GM08714 (cell line): ENCODE data around the gene CSF3.

ENCODE experiments used
- H3K4me3 ChIP-seq: fragments of 200-500 bp; sonication (Bioruptor generic); 2 replicates; pipeline ENCODE4 v1.5.1; 2014; ENCODE audit warnings: mild to moderate bottlenecking, low read length, inconsistent platforms
- ZNF274 ChIP-seq: IDR thresholded peaks from 2 replicates; pipeline ENCODE4 v1.6.1; 2012; ENCODE audit warnings: mild to moderate bottlenecking, low read depth, low read length

The CSF3 gene

DNA sequence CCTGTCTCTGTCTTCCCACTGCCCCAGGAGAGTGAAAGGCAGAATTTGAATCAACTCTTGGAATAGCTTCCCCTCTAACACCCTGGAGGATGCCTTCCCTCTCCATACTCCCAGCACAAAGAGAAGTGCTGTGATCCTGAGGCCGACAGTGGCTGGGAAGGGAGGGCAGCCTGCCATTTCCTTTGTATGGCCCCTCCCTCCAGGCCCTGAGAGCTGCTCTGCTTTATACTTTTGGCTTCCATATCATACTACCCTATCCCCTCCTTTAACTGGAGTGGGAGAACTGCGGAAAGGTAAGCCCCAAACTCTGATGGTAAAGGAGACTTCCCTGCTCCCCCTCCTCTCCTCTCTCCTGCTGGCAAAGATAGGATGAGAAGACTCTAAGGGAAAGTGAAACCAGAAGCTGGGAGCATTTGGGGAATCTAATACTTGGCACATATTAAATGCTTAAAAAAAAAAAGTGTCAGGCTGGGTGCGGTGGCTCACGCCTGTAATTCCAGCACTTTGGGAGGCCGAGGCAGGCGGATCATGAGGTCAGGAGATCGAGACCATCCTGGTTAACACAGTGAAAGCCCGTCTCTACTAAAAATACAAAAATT is 43.0 kb downstream of the CSF3 start:
- TF ChIP-seq ZNF274: no peak
- no peak overlapping the region for H3K4me3 ChIP-seq

GRCh38 chr17:40058865-40059264 is 43.6 kb downstream of the CSF3 start:
- no peak overlapping the region for H3K4me3 ChIP-seq
- no peak for TF ChIP-seq ZNF274

DNA sequence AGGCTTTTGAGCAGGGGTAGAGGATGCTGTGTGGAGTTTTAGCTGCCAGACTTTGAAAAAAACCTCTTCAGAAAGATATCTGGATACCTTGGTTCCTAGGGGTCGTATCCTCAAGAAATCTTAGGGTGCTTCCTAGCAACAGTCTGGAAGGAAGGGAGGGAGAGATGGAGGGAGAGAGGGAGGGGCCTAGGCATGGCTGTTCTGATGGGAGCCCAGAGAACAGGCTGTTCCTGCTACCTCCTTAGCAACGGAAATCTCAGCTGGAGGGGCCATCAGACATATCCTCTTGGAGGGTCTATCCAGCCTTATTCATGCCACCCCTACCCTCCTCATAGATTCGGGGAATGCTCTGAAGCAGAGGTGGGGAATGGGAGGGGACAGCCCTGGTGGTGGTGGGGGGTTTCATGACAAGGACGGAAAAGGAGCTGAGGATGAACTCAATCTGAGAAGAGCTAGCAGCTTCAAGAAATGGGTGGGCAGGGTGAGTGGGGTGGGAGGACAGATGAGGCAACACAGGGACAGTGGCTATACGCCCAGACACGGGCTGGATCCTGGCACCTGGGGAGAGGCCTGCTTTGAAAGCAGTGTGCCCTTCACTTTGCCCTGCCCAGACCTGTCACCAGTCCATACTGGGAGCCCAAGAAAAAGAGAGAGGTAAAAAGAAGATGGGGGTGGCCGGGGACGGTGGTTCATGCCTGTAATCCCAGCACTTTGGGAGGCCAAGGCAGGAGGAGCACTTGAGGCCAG is 44.7 kb downstream of the CSF3 start:
- no peak overlapping the region for H3K4me3 ChIP-seq
- TF ChIP-seq ZNF274: no peak

DNA sequence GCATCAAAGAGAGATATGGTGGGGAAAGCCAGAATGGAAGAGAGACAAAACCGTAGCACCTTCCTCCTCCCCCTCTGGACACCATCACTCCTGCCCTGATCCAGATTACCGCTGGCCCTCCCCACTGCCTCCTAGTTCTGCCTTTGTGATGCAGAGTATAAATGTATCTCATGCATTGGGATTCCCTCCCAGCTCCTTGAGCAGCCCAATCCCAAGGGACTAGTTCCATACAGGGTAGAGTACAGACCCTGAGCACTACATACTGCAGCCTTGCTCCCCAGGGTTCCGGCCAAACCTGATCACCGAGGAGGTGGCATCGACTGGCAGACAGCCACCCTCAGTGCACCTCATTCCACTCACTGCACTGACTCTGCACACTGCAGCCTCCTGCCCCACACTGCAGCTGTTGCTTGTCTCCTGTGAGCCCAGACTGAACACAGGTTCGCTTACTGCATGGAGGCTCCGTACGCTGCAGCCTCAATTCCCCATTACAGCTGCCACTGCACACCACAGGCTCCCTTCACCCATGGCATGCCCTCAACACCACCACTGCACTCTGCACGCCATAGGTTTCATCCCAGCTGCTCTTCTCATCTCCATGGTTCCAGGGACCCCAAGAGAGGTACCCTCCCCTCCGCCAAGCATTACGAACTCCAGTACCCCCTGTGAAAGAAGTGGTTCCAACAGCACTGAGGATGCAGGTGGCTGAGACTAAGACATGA is 45.8 kb downstream of the CSF3 start:
- no peak overlapping the region for H3K4me3 ChIP-seq
- TF ChIP-seq ZNF274: no peak

DNA sequence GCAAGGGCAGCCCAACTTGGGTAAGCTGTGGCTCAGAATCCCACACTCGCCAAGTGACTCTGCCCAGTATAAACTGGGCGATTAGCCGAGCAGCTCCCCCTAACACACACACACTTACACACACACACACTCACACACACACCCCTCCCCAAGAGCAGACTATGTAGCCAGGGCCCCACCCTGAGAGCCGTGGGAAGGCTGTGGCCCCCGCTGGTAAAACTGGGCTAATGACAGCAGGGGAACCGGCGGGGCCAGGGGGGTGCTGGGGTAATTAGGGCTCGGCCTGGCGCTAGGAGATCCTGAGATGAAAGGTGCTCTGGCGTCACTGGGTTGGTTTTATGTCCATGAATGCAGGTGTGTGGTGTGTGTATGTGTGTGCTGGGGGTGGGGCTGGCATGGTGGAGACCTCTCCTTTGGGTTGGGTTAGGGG is 46.4 kb downstream of the CSF3 start:
- TF ChIP-seq ZNF274: no peak
- H3K4me3 ChIP-seq: no peak overlapping the region

DNA sequence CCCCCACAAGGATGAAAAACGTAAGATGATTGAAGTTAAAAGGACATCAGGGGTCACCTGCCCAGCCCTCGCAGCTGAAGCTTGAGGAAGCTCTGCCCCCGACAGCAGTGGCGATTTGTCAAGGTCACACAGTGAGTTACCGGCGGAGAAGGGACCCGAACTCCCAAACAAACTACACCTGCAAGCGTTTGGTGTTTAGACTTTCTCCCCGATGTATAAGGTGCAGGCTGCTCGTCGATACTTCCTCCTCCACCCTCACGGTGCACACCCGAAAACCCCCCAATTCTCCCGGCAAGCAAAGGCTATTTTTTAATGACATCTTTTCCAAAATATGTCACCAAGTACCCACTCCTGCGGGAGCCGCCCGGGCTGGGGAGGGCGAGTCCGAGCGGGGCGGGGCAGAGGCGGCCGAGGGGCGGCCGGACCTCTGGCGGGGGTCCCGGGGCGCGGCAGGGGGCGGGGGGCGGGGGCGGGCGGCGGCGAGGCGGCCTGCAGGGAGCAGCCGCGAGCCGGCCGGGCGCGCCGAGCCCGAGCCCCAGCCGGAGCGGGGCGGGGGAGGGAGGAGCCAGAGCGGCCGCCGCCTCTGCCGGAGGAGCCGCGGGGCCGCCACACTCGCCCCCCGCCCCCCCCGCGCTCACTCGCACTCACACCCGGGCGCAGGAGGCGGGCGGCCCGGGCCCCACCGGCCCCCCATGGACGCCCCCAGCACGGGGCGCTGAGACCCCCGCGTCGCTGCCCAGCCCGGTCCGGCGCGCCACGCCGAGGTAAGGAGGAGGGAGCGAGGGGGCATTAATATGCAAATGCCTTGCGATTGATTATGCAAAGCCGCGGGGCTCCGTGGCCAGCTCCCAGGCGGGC is 47.3 kb downstream of the CSF3 start, which contains the start of gene THRA:
Gene THRA (plus strand): TSS at position 637 of the 858 bp plus-strand sequence. CDS start 11,524 bp downstream, outside the sequence.
- peak within 1 kb of the TSS; percentile 88 for H3K4me3 ChIP-seq

DNA sequence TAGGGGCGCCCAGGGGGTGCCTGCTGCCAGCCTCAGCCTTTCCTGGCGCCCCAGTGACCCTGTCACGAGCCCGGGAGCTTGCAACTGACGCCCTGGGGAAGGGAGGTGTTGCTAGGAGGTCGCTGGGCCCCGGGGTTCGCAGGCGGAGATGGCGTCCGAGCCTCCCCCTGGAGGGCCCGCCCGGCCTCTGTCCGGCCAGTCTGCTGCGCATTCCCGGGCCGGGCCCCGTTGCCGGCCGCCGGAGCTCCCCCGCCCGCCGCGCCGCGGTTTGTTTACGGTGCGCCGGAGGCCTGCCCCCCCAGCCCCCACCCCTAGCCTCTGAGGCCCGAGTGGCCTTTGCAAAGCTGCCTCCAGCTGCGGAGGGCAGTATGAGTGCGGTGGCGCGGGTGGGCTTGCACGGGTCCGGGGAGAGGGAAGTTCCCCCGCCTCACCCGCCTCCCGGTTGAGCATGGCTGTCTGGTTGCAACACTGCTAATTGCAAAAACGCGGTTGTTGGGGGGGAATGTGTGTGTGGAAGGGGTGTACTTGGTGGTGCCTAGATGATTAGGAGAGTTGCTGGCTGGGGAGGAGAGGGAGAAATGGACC is 48.0 kb downstream of the CSF3 start:
- no peak for TF ChIP-seq ZNF274
- peak overlapping the region; percentile 88 for H3K4me3 ChIP-seq

More for the DNA sequence above, 47.3 kb downstream of the CSF3 start, which contains the start of gene THRA:
- no peak for TF ChIP-seq ZNF274

DNA sequence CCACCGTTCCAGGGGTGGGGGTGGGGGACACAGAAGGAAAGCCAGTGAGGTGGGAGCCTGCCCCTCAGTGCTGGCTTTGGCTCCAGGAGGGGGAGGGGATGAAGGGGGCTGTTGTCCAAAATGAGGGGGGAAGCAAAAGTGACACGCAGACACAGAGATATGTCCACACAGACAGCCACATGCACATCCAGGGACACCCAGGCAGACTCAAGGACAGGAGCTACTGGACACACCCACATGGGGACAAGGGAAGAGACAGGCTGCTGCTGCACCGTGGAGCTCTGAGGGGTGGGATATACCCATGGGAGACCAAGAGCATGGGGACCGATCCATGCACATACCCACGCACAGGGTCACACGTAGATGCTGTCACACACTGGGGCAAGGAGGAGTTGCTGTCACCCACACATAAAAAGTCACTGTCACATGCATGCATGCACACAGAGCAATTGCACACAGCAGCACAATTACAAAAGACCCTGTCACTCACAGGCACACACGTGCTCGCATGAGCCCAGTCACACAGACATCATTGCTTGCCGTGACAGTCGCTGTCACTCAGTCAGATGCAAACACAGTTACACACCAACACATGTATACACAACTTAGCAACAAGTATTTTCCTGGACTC is 48.8 kb downstream of the CSF3 start:
- TF ChIP-seq ZNF274: no peak
- H3K4me3 ChIP-seq: no peak overlapping the region

- no peak for TF ChIP-seq ZNF274
- H3K4me3 ChIP-seq: no peak overlapping the region
Observed at GRCh38 chr17:40064971-40065768, 49.9 kb downstream of the CSF3 start.

GRCh38 chr17:40065769-40066510 is 50.7 kb downstream of the CSF3 start:
- no peak overlapping the region for H3K4me3 ChIP-seq
- TF ChIP-seq ZNF274: no peak
